Gastrocnemius medialis (tissue), 4 donors: ENCODE data around the gene FAM227B.
"Not testable (repeated sequence)": the region's sequence is repeated elsewhere in the genome, so short reads cannot be mapped to it uniquely, and the experiment has no call there.

ENCODE experiments used
- CTCF ChIP-seq, 5 experiments: fragments of 450-650 bp in 3 of 5; fragments of 200-600 bp in 2 of 5; sonication (generic) in 2 of 5; IDR thresholded peaks in 4 of 5; conservative IDR thresholded peaks in 1 of 5; 1 replicate in 4 of 5; 2 replicates in 1 of 5; pipeline ENCODE4 v1.5.1; 2016 to 2019; ENCODE audit warnings: antibody characterized with exemption in 5 of 5, mild to moderate bottlenecking in 3 of 5, moderate library complexity in 3 of 5
- POLR2A ChIP-seq, 2 donors: fragments of 450-650 bp; IDR thresholded peaks; one replicate each; pipeline ENCODE4 v1.6.1; 2017; ENCODE audit warnings: antibody characterized with exemption in 2 of 2, mild to moderate bottlenecking in 2 of 2, moderate library complexity in 2 of 2

GRCh38 chr15:49471248-49471647, 149.4 kb downstream of the FAM227B start:
- TF ChIP-seq CTCF (IDR thresholded peaks at IDR 0.05 in 4 of 5, conservative IDR thresholded peaks at IDR 0.05 in 1 of 5); POLR2A (IDR thresholded peaks at IDR 0.05): not testable (repeated sequence)
